Kidney (tissue), 14 donors: ENCODE results near the gene BRIP1. TPM values are rescaled to one million over a fixed set of nuclear protein-coding genes. Genes with fewer than 3 reads are reported as not detected.

Experiments used
- DNase-seq, 5 donors: peaks; one replicate each; pipeline ENCODE4 v3.0.0-alpha.2; 2013 to 2020
- FAIRE-seq: peaks from 2 replicates; lab custom pipeline; 2012; peaks lifted over from hg19 to GRCh38; lab: Jason Lieb, UNC
- H3K27ac ChIP-seq, 2 donors: one replicate each; pipeline ENCODE4 v1.7.0; 2013; ENCODE audit warnings: low read depth in 2 of 2, low read length in 2 of 2, inconsistent platforms in 1 of 2
- H3K27me3 ChIP-seq: one replicate; pipeline ENCODE4 v1.7.1; 2013; ENCODE audit warnings: low read length, inconsistent platforms; ENCODE audit not compliant: control insufficient read depth, insufficient read depth
- H3K36me3 ChIP-seq, 3 donors: one replicate each; pipeline versions ENCODE4 v1.7.0 to v1.7.1; 2013; ENCODE audit warnings: low read length in 3 of 3, control low read depth in 1 of 3, inconsistent platforms in 1 of 3; ENCODE audit not compliant: insufficient read depth in 3 of 3, control insufficient read depth in 2 of 3
- H3K4me1 ChIP-seq, 3 donors: one replicate each; pipeline versions ENCODE4 v1.7.0 to v1.7.1; 2013; ENCODE audit warnings: low read length in 3 of 3, inconsistent platforms in 1 of 3, low read depth in 1 of 3; ENCODE audit not compliant: control insufficient read depth in 2 of 3, insufficient read depth in 2 of 3
- H3K4me3 ChIP-seq, 3 donors: one replicate each; pipeline versions ENCODE4 v1.7.0 to v1.8.1; 2013; ENCODE audit warnings: low read length in 3 of 3, control low read depth in 1 of 3, inconsistent platforms in 1 of 3
- H3K9ac ChIP-seq, 3 donors: one replicate each; pipeline versions ENCODE4 v1.7.0 to v1.7.1; 2013; ENCODE audit warnings: low read length in 3 of 3, control low read depth in 1 of 3, inconsistent platforms in 1 of 3
- H3K9me3 ChIP-seq, 3 donors: one replicate each; pipeline versions ENCODE4 v1.7.0 to v1.7.1; 2013; ENCODE audit warnings: low read length in 3 of 3, control low read depth in 1 of 3, inconsistent platforms in 1 of 3; ENCODE audit not compliant: control insufficient read depth in 2 of 3, insufficient read depth in 1 of 3
- intact Hi-C: fragments of 100-400 bp; cut with DNase I; formaldehyde crosslinking; loops from one replicate; pipeline ENCODE4 v1.11.1; 2022
- polyA plus RNA-seq: library from polyadenylated mRNA; stranded (reverse); fragments of 350-450 nt; fragmentation: Illumina TruSeq; extraction: RNeasy Lipid Tissue Mini Kit (QIAGEN cat#74804); gene quantifications from one replicate; pipeline ENCODE4 v1.2.3, GENCODE V29; 2014; ENCODE audit warnings: low read depth, low replicate concordance; ENCODE audit not compliant: insufficient read depth
- total RNA-seq: library from RNA; stranded (reverse); fragmentation: NEBNext Ultra II Directional; extraction: Animal tissue kit (Norgen Biotek cat#: 25700); gene quantifications from one replicate; pipeline ENCODE4 v1.2.1, GENCODE V29; 2021
- TF ChIP-seq, protein P1 (sequence below): IDR thresholded peaks from 3 replicates; pipeline ENCODE4 v1.5.1; 2012; ENCODE audit warnings: mild to moderate bottlenecking, moderate library complexity, borderline replicate concordance; ENCODE audit not compliant: insufficient read depth; ENCODE audit errors: extremely low read depth
- donor health status: control.
- donor health status: control.
- donor health status: control.
- donor health status: control.
- donor health status: control.
- donor health status: DM: yes; HTN: yes; CAD: no.
- donor health status: Normal renal cell carcinoma (clear cell type).

The BRIP1 gene
- total and polyA plus RNA-seq, 2 donors from 2014 or later = 0.54 TPM; not detected in 1

DNA sequence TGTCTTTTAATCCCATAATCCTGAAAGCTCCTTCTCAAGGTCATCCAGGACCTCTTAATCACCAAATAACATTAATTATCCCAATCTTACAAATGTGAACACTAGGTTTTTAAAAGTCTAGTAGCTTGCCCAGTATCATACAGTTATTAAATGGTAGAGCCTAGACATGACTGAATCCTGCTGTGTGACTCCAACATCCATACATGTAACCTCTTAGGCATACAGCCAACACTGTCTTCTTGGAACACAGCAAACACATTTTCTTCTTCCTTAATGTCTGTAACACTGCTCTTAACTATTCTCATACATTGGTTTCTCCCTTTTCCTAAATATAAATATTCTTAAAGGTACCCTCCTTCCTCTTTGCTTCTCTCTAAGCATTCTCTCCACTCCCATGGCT is 13.7 kb downstream of the BRIP1 start:
- no peaks in the 10 kb centered on the region for H3K9me3 ChIP-seq
- TF ChIP-seq, protein P1, sequence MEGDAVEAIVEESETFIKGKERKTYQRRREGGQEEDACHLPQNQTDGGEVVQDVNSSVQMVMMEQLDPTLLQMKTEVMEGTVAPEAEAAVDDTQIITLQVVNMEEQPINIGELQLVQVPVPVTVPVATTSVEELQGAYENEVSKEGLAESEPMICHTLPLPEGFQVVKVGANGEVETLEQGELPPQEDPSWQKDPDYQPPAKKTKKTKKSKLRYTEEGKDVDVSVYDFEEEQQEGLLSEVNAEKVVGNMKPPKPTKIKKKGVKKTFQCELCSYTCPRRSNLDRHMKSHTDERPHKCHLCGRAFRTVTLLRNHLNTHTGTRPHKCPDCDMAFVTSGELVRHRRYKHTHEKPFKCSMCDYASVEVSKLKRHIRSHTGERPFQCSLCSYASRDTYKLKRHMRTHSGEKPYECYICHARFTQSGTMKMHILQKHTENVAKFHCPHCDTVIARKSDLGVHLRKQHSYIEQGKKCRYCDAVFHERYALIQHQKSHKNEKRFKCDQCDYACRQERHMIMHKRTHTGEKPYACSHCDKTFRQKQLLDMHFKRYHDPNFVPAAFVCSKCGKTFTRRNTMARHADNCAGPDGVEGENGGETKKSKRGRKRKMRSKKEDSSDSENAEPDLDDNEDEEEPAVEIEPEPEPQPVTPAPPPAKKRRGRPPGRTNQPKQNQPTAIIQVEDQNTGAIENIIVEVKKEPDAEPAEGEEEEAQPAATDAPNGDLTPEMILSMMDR = no peak
- no peaks in the 10 kb centered on the region for H3K36me3 ChIP-seq
- H3K9ac ChIP-seq = no peak overlapping the region
- FAIRE-seq (no peak), DNase-seq (peak in 2 of 5 donors; percentile 13 to 75)
- intact Hi-C loops = loop anchor here (10.0 kb wide), 1 partner anchor 435 kb away; no protein-coding TSS in a partner anchor
- no peaks in the 10 kb centered on the region for H3K4me1 ChIP-seq
- no peaks in the 10 kb centered on the region for H3K27me3 ChIP-seq
- H3K4me3 ChIP-seq = no peak overlapping the region
- no peak overlapping the region for H3K27ac ChIP-seq

DNA sequence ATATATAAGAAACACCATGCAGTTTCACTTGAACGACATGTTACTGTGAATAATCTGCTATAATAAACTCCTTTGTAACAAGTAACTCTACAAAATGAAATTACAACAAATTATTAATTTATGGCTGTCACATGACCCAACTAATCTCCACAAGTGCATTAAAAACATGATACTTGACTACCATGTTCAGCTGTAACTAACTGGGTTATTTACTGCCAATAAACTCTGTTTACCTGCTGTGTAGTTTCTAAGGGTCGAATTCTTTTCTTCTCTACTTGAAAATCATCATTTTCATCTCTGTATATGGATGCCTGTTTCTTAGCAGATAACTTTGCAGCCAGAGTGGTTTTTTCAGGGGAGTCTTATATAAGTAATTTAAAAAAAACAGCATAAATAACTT is 14.4 kb downstream of the BRIP1 start:
- Histone ChIP-seq H3K9ac (no peak overlapping the region), H3K4me3 (no peak overlapping the region), H3K4me1 (no peaks in the 10 kb centered on the region), H3K27ac (no peak overlapping the region), H3K36me3 (no peaks in the 10 kb centered on the region), H3K27me3 (no peaks in the 10 kb centered on the region), H3K9me3 (no peaks in the 10 kb centered on the region)
- intact Hi-C loops = loop anchor here (10.0 kb wide), 1 partner anchor 434 kb away; no protein-coding TSS in a partner anchor
- DNase-seq (no peak), FAIRE-seq (no peak)
- TF ChIP-seq, protein P1 = no peak

DNA sequence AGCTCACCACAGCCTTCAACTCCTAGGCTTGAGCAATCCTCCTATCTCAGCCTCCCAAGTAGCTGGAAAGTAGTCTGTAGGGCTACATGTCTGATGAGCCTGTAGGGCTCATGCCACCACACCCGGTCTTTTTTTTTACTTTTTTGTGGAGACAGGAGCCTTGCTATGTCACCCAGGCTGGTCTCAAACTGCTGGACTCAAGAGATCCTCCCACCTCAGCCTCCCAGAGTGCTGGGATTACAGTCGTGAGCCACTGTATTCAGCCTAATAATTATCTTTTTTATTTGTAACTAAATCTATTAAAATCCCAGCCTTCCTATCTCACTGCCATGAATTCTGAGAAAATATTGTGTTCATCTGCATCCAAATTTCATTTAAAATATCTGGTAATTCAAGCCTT is 15.1 kb downstream of the BRIP1 start:
- Histone ChIP-seq H3K4me3 (no peak overlapping the region), H3K27me3 (no peaks in the 10 kb centered on the region), H3K9ac (no peak overlapping the region), H3K36me3 (no peaks in the 10 kb centered on the region), H3K4me1 (no peaks in the 10 kb centered on the region), H3K27ac (no peak overlapping the region), H3K9me3 (no peaks in the 10 kb centered on the region)
- intact Hi-C loops = loop anchor here (10.0 kb wide), 1 partner anchor 433 kb away; no protein-coding TSS in a partner anchor
- TF ChIP-seq, protein P1 = no peak
- no peak for DNase-seq
- FAIRE-seq = no peak

DNA sequence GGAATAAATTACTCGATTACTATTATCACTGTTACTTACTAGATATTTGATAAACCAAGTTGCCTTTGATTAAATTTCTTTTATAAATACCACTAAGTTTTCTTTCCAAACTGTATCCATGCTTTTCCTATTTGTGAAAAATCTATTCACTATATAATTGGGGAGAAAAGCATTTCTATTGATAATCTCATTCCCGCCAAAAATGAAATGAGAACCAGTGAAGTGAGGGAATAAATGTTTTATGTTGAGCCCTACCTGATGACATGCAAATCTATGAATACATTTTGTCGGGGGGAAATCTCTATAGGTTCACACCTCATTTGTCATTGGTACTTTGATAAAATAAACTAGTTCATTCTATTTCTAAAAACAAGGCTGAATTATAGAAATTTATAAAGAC is 15.7 kb downstream of the BRIP1 start:
- no peak overlapping the region for H3K4me3 ChIP-seq
- no peak overlapping the region for H3K27ac ChIP-seq
- TF ChIP-seq, protein P1 = no peak
- no peaks in the 10 kb centered on the region for H3K36me3 ChIP-seq
- H3K9me3 ChIP-seq = no peaks in the 10 kb centered on the region
- H3K9ac ChIP-seq = no peak overlapping the region
- intact Hi-C loops = loop anchor here (10.0 kb wide), 1 partner anchor 433 kb away; no protein-coding TSS in a partner anchor
- DNase-seq (no peak), FAIRE-seq (no peak)
- no peaks in the 10 kb centered on the region for H3K4me1 ChIP-seq
- no peaks in the 10 kb centered on the region for H3K27me3 ChIP-seq
